Nephron (organoid): ENCODE data around the gene PRR36.

Experiments used
- H3K27ac Mint-ChIP-seq, 3 experiments: 2 replicates each; pipeline ENCODE4 v1.8.0; 2020; ENCODE audit warnings: mixed read lengths in 3 of 3, mild to moderate bottlenecking in 2 of 3, moderate library complexity in 1 of 3
- H3K27me3 Mint-ChIP-seq: 2 replicates; pipeline ENCODE4 v1.8.0; 2021; ENCODE audit warnings: low read depth, mild to moderate bottlenecking, moderate library complexity, mixed read lengths
- H3K36me3 Mint-ChIP-seq: 2 replicates; pipeline ENCODE4 v1.8.0; 2020; ENCODE audit warnings: low read depth, mixed read lengths
- H3K4me1 Mint-ChIP-seq: 2 replicates; pipeline ENCODE4 v1.8.0; 2020; ENCODE audit warnings: mixed read lengths
- H3K4me3 Mint-ChIP-seq, 3 experiments: 2 replicates each; pipeline ENCODE4 v1.8.0; 2020; ENCODE audit warnings: mild to moderate bottlenecking in 3 of 3, mixed read lengths in 3 of 3, moderate library complexity in 2 of 3
- H3K9me3 Mint-ChIP-seq: 2 replicates; pipeline ENCODE4 v1.8.0; 2020; ENCODE audit warnings: mixed read lengths
- TF ChIP-seq, protein P1 (sequence below), 3 experiments: fragments of 200-600 bp; sonication (generic); IDR thresholded peaks; one replicate each; pipeline ENCODE4 v1.5.0; 2021; ENCODE audit warnings: antibody characterized with exemption in 3 of 3; ENCODE audit not compliant: unreplicated experiment in 3 of 3

Gene PRR36

DNA sequence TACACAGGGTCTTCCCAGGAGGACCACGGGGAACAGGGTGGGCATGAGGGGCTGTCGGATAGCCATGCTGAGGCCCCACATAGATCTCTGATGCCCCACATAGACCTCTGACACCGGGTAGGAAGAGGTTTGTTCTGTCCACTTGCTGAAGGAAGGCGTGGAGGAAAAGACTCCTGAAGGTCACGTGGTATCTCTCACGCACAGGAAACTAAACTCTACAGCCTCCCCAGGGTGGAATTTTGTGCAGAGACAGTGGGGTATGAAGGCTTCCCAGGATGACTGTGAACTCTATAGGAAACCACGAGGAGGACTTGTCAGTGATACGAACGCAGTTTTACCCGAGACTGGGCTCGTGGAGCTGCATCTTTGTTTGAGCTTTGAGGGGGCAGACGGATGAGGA lies 41.4 kb downstream of the PRR36 start:
- TF ChIP-seq, protein P1, sequence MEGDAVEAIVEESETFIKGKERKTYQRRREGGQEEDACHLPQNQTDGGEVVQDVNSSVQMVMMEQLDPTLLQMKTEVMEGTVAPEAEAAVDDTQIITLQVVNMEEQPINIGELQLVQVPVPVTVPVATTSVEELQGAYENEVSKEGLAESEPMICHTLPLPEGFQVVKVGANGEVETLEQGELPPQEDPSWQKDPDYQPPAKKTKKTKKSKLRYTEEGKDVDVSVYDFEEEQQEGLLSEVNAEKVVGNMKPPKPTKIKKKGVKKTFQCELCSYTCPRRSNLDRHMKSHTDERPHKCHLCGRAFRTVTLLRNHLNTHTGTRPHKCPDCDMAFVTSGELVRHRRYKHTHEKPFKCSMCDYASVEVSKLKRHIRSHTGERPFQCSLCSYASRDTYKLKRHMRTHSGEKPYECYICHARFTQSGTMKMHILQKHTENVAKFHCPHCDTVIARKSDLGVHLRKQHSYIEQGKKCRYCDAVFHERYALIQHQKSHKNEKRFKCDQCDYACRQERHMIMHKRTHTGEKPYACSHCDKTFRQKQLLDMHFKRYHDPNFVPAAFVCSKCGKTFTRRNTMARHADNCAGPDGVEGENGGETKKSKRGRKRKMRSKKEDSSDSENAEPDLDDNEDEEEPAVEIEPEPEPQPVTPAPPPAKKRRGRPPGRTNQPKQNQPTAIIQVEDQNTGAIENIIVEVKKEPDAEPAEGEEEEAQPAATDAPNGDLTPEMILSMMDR (IDR thresholded peaks at IDR 0.05; ENCODE audit: unreplicated experiment in 3 of 3): no peak
- Mint-ChIP-seq H3K36me3 (no peaks in the 10 kb centered on the region), H3K9me3 (no peaks in the 10 kb centered on the region), H3K27me3 (peaks cover 8% of the 10 kb centered on the region), H3K27ac (no peak overlapping the region), H3K4me3 (peak overlapping the region; percentile 27 to 96 (median 40)), H3K4me1 (peaks cover 24% of the 10 kb centered on the region)

DNA sequence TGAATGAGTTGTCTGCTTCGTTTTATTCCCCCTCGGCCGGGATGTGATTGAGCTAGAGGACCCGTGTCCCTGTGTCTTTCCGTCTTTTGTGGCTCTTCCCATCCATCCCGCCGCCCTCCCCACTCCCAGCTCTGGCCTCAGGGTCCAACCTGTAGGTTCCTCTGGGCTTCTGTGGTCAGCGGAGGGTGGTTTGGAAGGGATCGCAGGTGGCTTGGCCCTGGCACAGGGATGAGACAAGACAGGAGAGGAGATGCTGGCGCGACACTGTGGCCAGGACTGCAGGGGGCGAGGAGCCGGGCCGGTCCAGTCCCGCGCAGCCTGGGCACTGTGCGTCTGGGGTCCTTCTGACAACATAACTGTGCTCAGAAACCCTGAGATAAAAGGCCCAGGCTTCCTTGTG lies 42.2 kb downstream of the PRR36 start:
- Mint-ChIP-seq H3K27me3 (peaks cover 12% of the 10 kb centered on the region), H3K9me3 (no peaks in the 10 kb centered on the region), H3K4me3 (peak overlapping the region; percentile 88 to 96 (median 91)), H3K27ac (no peak overlapping the region), H3K36me3 (no peaks in the 10 kb centered on the region), H3K4me1 (peaks cover 24% of the 10 kb centered on the region)
- TF ChIP-seq, protein P1 (IDR thresholded peaks at IDR 0.05; ENCODE audit: unreplicated experiment in 3 of 3): no peak

DNA sequence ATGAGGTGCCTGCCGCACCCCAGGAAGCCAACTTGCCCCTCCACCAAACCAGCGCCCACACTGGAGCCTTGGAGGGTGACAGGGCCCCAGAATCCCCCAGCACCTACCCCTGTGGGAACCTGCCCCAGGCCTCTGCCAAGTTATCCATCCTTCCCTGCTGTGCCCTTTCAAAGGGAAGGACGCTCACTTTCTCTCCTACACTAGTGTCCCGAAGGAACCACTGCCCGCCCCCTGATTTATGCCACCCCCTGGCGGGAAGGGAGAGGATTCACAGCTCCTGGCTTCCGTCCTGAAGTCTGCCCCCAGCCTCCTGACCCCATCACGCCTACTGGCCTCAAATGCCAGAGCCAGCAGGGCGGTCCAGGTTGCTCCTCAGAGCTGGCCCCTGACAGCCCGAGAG lies 42.7 kb downstream of the PRR36 start:
- Mint-ChIP-seq H3K9me3 (no peaks in the 10 kb centered on the region), H3K4me3 (peak overlapping the region; percentile 88 to 96 (median 91)), H3K27ac (peak overlapping the region in 2 of 3 experiments; percentile 40 to 63), H3K27me3 (peaks cover 14% of the 10 kb centered on the region), H3K4me1 (peaks cover 24% of the 10 kb centered on the region), H3K36me3 (no peaks in the 10 kb centered on the region)
- TF ChIP-seq, protein P1 (IDR thresholded peaks at IDR 0.05; ENCODE audit: unreplicated experiment in 3 of 3): peak in 2 of 3 experiments; percentile 9 to 21

DNA sequence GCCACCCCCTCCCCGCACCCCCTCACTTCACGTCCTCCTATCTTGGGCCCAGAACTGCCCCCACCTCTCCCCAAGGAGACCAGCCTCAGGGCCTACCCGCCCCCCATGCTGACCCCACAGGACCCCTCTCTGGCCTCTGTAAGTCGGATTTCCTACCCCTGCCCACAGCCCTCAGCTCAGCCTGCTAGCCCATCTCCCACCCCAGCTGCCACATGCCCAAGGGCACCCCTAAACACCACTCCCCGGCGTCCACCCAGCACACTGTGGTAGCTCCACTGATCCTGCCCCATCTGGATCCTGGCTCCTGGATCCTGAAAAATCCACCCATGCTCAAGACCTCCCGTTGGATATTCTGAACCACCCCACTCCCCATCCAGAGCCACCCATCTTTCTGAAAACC lies 43.4 kb downstream of the PRR36 start:
- Mint-ChIP-seq H3K4me1 (peaks cover 24% of the 10 kb centered on the region), H3K27ac (peak overlapping the region in 2 of 3 experiments; percentile 21 to 41), H3K36me3 (no peaks in the 10 kb centered on the region), H3K4me3 (peak overlapping the region; percentile 88 to 96 (median 91)), H3K9me3 (no peaks in the 10 kb centered on the region), H3K27me3 (peaks cover 17% of the 10 kb centered on the region)
- TF ChIP-seq, protein P1 (IDR thresholded peaks at IDR 0.05; ENCODE audit: unreplicated experiment in 3 of 3): no peak

DNA sequence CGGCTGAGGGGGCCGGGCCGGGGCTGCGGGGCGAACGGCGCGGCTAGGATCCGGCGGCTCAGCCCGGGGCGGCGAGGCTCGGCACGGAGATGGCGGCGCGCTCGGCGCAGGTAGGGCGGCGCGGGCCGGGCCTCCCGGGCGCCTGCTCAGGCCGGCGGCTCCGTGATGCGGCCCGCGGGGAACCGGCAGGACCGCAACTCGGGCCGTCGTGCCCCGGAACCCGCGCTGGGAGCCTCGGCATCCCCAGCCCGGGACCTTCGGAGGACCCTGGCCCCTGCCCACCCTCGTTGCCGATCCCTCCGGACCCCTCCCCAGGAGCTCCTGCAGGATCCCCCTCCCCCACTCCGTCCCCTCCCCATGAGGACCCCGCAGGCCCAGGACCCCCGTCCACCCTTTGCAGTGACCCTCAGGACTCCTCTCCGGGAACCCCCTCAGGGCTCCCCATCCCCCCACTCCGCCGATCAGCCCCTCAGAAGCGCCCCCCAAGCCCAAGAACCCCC lies 43.9 kb downstream of the PRR36 start:
- TF ChIP-seq, protein P1 (IDR thresholded peaks at IDR 0.05; ENCODE audit: unreplicated experiment in 3 of 3): no peak
- peak overlapping the region; percentile 88 to 96 (median 91) for H3K4me3 Mint-ChIP-seq
- peaks cover 24% of the 10 kb centered on the region for H3K4me1 Mint-ChIP-seq
- no peaks in the 10 kb centered on the region for H3K36me3 Mint-ChIP-seq
- H3K27me3 Mint-ChIP-seq: peaks cover 17% of the 10 kb centered on the region
- H3K9me3 Mint-ChIP-seq: no peaks in the 10 kb centered on the region
- H3K27ac Mint-ChIP-seq: no peak overlapping the region

DNA sequence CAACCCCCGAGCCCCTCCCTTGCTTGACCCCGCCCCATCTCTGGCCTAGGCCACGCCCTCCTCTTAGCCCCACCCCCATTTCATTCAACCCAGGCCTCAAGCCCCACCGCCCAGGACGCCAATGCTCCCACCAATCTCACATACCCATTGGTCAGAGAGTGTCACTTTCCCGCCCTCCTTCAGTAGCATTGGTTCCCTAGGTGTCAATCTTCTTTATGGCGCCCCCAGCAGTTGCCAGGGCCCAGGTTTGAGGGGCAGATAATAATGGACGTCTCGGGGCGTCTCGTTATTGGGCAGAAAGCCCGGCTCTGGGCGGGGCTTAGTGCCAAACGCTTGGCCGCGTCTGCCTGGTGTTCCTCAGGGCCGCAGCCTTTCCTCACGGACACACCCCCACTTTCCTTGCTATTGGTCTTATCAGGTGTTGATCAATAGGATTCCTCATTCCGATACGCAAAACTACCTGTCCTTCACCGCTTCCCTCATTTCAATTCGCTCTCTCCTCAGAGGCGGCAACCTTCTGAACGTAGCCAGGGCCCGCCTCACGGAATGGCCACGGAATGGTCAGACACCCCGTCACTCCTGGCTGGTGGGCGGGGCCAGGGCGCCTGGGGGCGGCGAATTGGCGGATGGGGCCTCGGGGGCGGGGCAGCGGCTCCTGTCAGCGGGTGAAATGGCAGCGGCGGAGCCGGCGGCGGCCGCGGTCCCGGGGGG lies 44.5 kb downstream of the PRR36 start, which contains the start of gene EVI5L:
EVI5L (plus strand) TSS at position 658 of the 711 bp plus-strand sequence. CDS start 16,325 bp downstream, outside the sequence.
- Mint-ChIP-seq H3K27me3 (peaks cover 17% of the 10 kb centered on the region), H3K4me1 (peaks cover 24% of the 10 kb centered on the region), H3K27ac (peak within 1 kb of the TSS in 2 of 3 experiments; percentile 21 to 41), H3K36me3 (no peaks in the 10 kb centered on the region), H3K9me3 (no peaks in the 10 kb centered on the region), H3K4me3 (peak within 1 kb of the TSS; percentile 88 to 96 (median 91))
- TF ChIP-seq, protein P1 (IDR thresholded peaks at IDR 0.05; ENCODE audit: unreplicated experiment in 3 of 3): no peak
